CD4-positive, alpha-beta T cell (primary cell): Measurements from ENCODE around the gene TMEM45A. TPM values are rescaled to one million over a fixed set of nuclear protein-coding genes. Genes with fewer than 3 reads are reported as not detected.

Experiments used
- ATAC-seq: fragments of 200-7000 bp; cut with Tn5 transposase; one replicate; pipeline ENCODE4 v1.10.0; 2022; ENCODE audit warnings: mild to moderate bottlenecking; ENCODE audit not compliant: poor library complexity
- CTCF ChIA-PET: fragments of 350-600 bp; sonication (Branson Sonifier 250); formaldehyde crosslinking; loops from one replicate; lab custom pipeline; 2021; ENCODE audit warnings: antibody characterized with exemption, inconsistent platforms; lab: Charles Lee
- POLR2A ChIA-PET: fragments of 350-600 bp; sonication (Branson Sonifier 250); formaldehyde crosslinking; loops from one replicate; lab custom pipeline; 2021; ENCODE audit warnings: antibody characterized with exemption, inconsistent platforms; lab: Charles Lee
- DNase-seq, 14 experiments: peaks; one replicate each; pipeline ENCODE4 v3.0.0-alpha.2; 2013 to 2020; ENCODE audit warnings: mixed read lengths in 2 of 14
- H3K27ac ChIP-seq, 2 donors: one replicate each; pipeline versions ENCODE4 v1.5.1 to v1.7.0; 2013; ENCODE audit warnings: low read length in 2 of 2, low read depth in 1 of 2, mild to moderate bottlenecking in 1 of 2
- H3K27me3 ChIP-seq, 2 experiments: 1 replicate in 1 of 2; 2 replicates in 1 of 2; pipeline versions ENCODE4 v1.6.1 to v1.7.0; 2013; ENCODE audit warnings: low read length in 2 of 2, control low read depth in 1 of 2, mild to moderate bottlenecking in 1 of 2, moderate library complexity in 1 of 2; ENCODE audit not compliant: insufficient read depth in 2 of 2, control insufficient read depth in 1 of 2
- H3K36me3 ChIP-seq: one replicate; pipeline ENCODE4 v1.6.1; 2013; ENCODE audit warnings: low read length, control low read depth; ENCODE audit not compliant: insufficient read depth
- H3K4me1 ChIP-seq: one replicate; pipeline ENCODE4 v1.6.1; 2013; ENCODE audit warnings: low read length, control low read depth; ENCODE audit not compliant: insufficient read depth
- H3K4me3 ChIP-seq: one replicate; pipeline ENCODE4 v1.5.1; 2013; ENCODE audit warnings: mild to moderate bottlenecking, low read length, moderate library complexity
- H3K9me3 ChIP-seq, 2 experiments: 1 replicate in 1 of 2; 2 replicates in 1 of 2; pipeline versions ENCODE4 v1.6.1 to v1.7.0; 2013; ENCODE audit warnings: low read length in 2 of 2, mild to moderate bottlenecking in 2 of 2, control low read depth in 1 of 2, moderate library complexity in 1 of 2; ENCODE audit not compliant: control insufficient read depth in 1 of 2, insufficient read depth in 1 of 2
- H3K27ac Mint-ChIP-seq: one replicate; pipeline ENCODE4 v1.8.0; 2020; ENCODE audit warnings: mixed read lengths
- H3K27me3 Mint-ChIP-seq: one replicate; pipeline ENCODE4 v1.8.0; 2021; ENCODE audit warnings: mixed read lengths
- H3K36me3 Mint-ChIP-seq: one replicate; pipeline ENCODE4 v1.8.0; 2021; ENCODE audit warnings: low read depth, mixed read lengths
- H3K4me1 Mint-ChIP-seq: one replicate; pipeline ENCODE4 v1.8.0; 2021; ENCODE audit warnings: low read depth, mixed read lengths
- H3K4me3 Mint-ChIP-seq: one replicate; pipeline ENCODE4 v1.8.0; 2020; ENCODE audit warnings: mild to moderate bottlenecking, mixed read lengths
- H3K9me3 Mint-ChIP-seq: one replicate; pipeline ENCODE4 v1.8.0; 2020; ENCODE audit warnings: mixed read lengths
- CTCF ChIP-seq: fragments of 200-600 bp; IDR thresholded peaks from one replicate; pipeline ENCODE4 v1.8.0; 2022; ENCODE audit warnings: antibody characterized with exemption, mild to moderate bottlenecking
- intact Hi-C, 2 experiments: fragments of 100-400 bp; cut with DNase I in 1 of 2; cut with micrococcal nuclease in 1 of 2; formaldehyde crosslinking; loops; one replicate each; pipeline versions ENCODE4 v1.15.1 to v1.9.0; 2023 to 2025; cut with DNase I, micrococcal nuclease
- total RNA-seq, 174 experiments: library from RNA in 2 of 174; stranded (reverse) in 2 of 174; gene quantifications; one replicate each; pipeline ENCODE4 v1.2.3 and lab custom pipeline; 2021 to 2026

The TMEM45A gene
- total RNA-seq, 2 experiments from 2014 or later = 0.08 TPM; not detected in 1

GRCh38 chr3:100499651-100500050, 7.2 kb downstream of the TMEM45A start:
- ChIA-PET POLR2A (no interaction called here), CTCF (no interaction called here)
- DNase-seq (no peak), ATAC-seq (no peak)
- Mint-ChIP-seq H3K4me1 (no peaks in the 10 kb centered on the region), H3K27ac (no peak overlapping the region), H3K4me3 (no peak overlapping the region), H3K9me3 (no peaks in the 10 kb centered on the region), H3K27me3 (peaks cover 49% of the 10 kb centered on the region), H3K36me3 (no peaks in the 10 kb centered on the region)
- intact Hi-C loops = no loop called here
- peaks cover 5 to 6% of the 10 kb centered on the region in 2 experiments for H3K27me3 ChIP-seq
- no peaks in the 10 kb centered on the region for H3K4me1 ChIP-seq
- no peak overlapping the region for H3K27ac ChIP-seq
- H3K36me3 ChIP-seq = no peaks in the 10 kb centered on the region
- H3K4me3 ChIP-seq = no peak overlapping the region
- TF ChIP-seq CTCF = no peak
- no peaks in the 10 kb centered on the region for H3K9me3 ChIP-seq

DNA sequence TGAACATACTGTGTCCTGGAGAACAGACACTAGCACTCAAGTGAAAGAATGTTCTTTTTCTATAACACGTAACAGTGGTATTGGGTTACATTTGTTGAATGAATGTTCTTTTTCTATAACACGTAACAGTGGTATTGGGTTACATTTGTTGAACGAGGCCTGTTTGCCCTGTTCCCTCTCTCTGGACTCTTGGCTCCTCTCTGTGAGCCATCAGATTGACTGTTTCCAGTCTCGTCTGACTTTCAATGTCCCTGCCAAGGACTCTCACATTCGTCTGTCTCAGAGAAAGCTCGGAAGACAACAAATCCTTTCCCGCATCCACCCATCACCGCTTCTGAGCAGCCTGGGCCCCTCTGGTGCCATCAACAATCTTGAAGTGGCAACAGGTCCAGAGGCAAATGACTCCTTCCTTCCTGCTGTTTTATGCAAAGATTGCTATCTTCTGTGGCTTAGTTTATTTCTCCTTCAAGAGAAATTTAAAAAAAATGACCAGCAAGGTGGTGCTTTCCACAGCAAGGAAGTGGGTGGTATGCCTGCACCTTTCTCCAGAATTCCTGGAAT, 8.0 kb downstream of the TMEM45A start:
- Histone ChIP-seq H3K4me3 (no peak overlapping the region), H3K27me3 (peaks cover 8 to 9% of the 10 kb centered on the region in 2 experiments), H3K27ac (no peak overlapping the region), H3K9me3 (no peaks in the 10 kb centered on the region), H3K4me1 (no peaks in the 10 kb centered on the region), H3K36me3 (no peaks in the 10 kb centered on the region)
- no peak for DNase-seq
- Mint-ChIP-seq H3K4me3 (no peak overlapping the region), H3K9me3 (no peaks in the 10 kb centered on the region), H3K27me3 (peaks cover 50% of the 10 kb centered on the region), H3K4me1 (no peaks in the 10 kb centered on the region), H3K27ac (no peak overlapping the region), H3K36me3 (no peaks in the 10 kb centered on the region)
- intact Hi-C loops = no loop called here
- POLR2A ChIA-PET = no interaction called here
- ATAC-seq = no peak
- TF ChIP-seq CTCF = no peak
- CTCF ChIA-PET = no interaction called here

DNA sequence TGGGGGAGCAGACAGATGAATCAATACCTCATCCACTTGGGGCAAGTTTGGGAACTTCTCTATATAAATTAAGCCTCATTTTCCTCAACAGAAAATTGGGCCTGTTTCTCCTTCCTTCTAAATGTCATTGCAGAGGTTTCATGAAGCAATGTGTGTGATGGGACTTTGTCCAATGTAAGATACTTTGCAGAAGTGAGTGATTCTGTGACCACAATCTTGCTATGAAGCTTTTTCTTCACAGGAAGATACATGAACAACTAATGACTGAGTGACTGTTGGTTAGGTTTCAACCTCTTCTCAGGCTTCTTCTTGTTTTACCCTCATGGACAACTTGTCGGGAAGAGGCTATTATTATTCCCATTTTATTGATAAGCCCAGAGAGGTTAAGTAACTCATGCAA, 11.0 kb downstream of the TMEM45A start:
- Histone ChIP-seq H3K27ac (no peak overlapping the region), H3K4me3 (no peak overlapping the region), H3K36me3 (no peaks in the 10 kb centered on the region), H3K4me1 (no peaks in the 10 kb centered on the region), H3K27me3 (peaks cover 16 to 18% of the 10 kb centered on the region in 2 experiments), H3K9me3 (no peaks in the 10 kb centered on the region)
- intact Hi-C loops = no loop called here
- no peaks in the 10 kb centered on the region for H3K9me3 Mint-ChIP-seq
- ChIA-PET CTCF (no interaction called here), POLR2A (no interaction called here)
- H3K36me3 Mint-ChIP-seq = no peaks in the 10 kb centered on the region
- H3K27me3 Mint-ChIP-seq = peaks cover 53% of the 10 kb centered on the region
- H3K27ac Mint-ChIP-seq = no peak overlapping the region
- H3K4me3 Mint-ChIP-seq = no peak overlapping the region
- TF ChIP-seq CTCF = no peak
- H3K4me1 Mint-ChIP-seq = no peaks in the 10 kb centered on the region
- ATAC-seq = no peak
- DNase-seq = no peak
